ENCODE measurements around the gene ODAD3.

DNA sequence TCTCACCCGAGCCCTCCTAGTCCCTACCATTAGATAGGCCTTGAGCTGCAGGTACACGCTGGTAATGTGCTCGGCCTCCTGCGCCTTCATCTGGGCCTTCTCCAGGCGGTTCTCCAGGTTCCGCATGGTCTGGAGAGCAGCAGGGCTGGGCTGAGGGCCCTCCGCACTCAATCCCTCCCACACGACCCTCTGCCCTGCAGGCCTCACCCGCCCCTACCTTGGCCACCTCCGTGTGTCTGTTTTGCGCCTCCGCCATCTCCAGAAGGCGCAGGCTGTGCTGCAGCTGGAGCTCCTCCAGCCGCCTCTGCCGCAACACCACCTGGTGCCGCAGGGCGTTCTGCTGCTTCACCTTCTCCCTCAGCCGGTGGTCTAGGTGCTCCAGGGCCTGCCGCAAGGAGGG, 8.3 kb downstream of the ODAD3 start:
- TF ChIP-seq, protein P1, sequence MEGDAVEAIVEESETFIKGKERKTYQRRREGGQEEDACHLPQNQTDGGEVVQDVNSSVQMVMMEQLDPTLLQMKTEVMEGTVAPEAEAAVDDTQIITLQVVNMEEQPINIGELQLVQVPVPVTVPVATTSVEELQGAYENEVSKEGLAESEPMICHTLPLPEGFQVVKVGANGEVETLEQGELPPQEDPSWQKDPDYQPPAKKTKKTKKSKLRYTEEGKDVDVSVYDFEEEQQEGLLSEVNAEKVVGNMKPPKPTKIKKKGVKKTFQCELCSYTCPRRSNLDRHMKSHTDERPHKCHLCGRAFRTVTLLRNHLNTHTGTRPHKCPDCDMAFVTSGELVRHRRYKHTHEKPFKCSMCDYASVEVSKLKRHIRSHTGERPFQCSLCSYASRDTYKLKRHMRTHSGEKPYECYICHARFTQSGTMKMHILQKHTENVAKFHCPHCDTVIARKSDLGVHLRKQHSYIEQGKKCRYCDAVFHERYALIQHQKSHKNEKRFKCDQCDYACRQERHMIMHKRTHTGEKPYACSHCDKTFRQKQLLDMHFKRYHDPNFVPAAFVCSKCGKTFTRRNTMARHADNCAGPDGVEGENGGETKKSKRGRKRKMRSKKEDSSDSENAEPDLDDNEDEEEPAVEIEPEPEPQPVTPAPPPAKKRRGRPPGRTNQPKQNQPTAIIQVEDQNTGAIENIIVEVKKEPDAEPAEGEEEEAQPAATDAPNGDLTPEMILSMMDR (IDR thresholded peaks at IDR 0.05; ENCODE audit: low read length) = no peak
- no peak for TF ChIP-seq EZH2phosphoT487 (IDR thresholded peaks at IDR 0.05; ENCODE audit: low read length)
